GM19043 (cell line): ENCODE data around the gene AMPD2.

Experiments used
- ATAC-seq: cut with Tn5 transposase; IDR thresholded peaks from one replicate; pipeline ENCODE4 v1.9.1; 2021; ENCODE audit warnings: low read depth; ENCODE audit not compliant: unreplicated experiment

AMPD2 gene

GRCh38 chr1:109615879-109616278, 3.8 kb upstream of the AMPD2 start:
- no peak for ATAC-seq

GRCh38 chr1:109616391-109616790, 3.2 kb upstream of the AMPD2 start:
- no peak for ATAC-seq

- no peak for ATAC-seq
Observed at GRCh38 chr1:109617291-109617801, 2.3 kb upstream of the AMPD2 start.

- no peak for ATAC-seq
Observed at GRCh38 chr1:109618661-109619575, 719 bp upstream of the AMPD2 start.

GRCh38 chr1:109620401-109620791, 759 bp downstream of the AMPD2 start:
- no peak for ATAC-seq

- peak; percentile 78 for ATAC-seq
Observed at GRCh38 chr1:109620841-109621286, 1.2 kb downstream of the AMPD2 start.

GRCh38 chr1:109621379-109622136, 1.9 kb downstream of the AMPD2 start:
- ATAC-seq = no peak

GRCh38 chr1:109622137-109622892, 2.7 kb downstream of the AMPD2 start:
- ATAC-seq = no peak

GRCh38 chr1:109622895-109623294, 3.3 kb downstream of the AMPD2 start:
- no peak for ATAC-seq

GRCh38 chr1:109623601-109624161, 4.0 kb downstream of the AMPD2 start:
- no peak for ATAC-seq

- no peak for ATAC-seq
Observed at GRCh38 chr1:109624201-109625010, 4.8 kb downstream of the AMPD2 start.

- no peak for ATAC-seq
Observed at GRCh38 chr1:109625176-109625575, 5.5 kb downstream of the AMPD2 start.

- ATAC-seq = no peak
Observed at GRCh38 chr1:109625601-109626560, 6.2 kb downstream of the AMPD2 start.

- ATAC-seq = no peak
Observed at GRCh38 chr1:109626682-109627408, 7.2 kb downstream of the AMPD2 start.

GRCh38 chr1:109627692-109628399, 8.2 kb downstream of the AMPD2 start:
- no peak for ATAC-seq

GRCh38 chr1:109628540-109629321, 9.1 kb downstream of the AMPD2 start:
- no peak for ATAC-seq
